Uterus (tissue), 2 donors: ENCODE results near the gene HDGFL3.

Source experiments
- CTCF ChIP-seq, 4 experiments: fragments of 200-600 bp in 2 of 4; fragments of 450-650 bp in 2 of 4; sonication (generic) in 2 of 4; IDR thresholded peaks; one replicate each; pipeline ENCODE4 v1.5.1; 2016 to 2019; ENCODE audit warnings: antibody characterized with exemption in 4 of 4, mild to moderate bottlenecking in 2 of 4, moderate library complexity in 1 of 4
- POLR2A ChIP-seq, 2 donors: fragments of 450-650 bp; IDR thresholded peaks; one replicate each; pipeline ENCODE4 v1.6.1; 2016; ENCODE audit warnings: antibody characterized with exemption in 2 of 2, mild to moderate bottlenecking in 1 of 2, moderate library complexity in 1 of 2

GRCh38 chr15:83164111-83164770 lies 43.4 kb downstream of the HDGFL3 start:
- TF ChIP-seq POLR2A (IDR thresholded peaks at IDR 0.05) (no peak), CTCF (IDR thresholded peaks at IDR 0.05) (no peak)
